IMR-90 (cell line): Measurements from ENCODE around the gene GALNT13. TPM values are rescaled to one million over a fixed set of nuclear protein-coding genes. Genes with fewer than 3 reads are reported as not detected.

Experiments
- ATAC-seq: fragments of 200-7000 bp; cut with Tn5 transposase; 2 replicates; pipeline ENCODE4 v1.9.1; 2020; ENCODE audit warnings: low read depth, mild to moderate bottlenecking, moderate library complexity
- BruUV-seq: library from RNA; stranded (reverse); fragments of 400-500 nt; replicated peaks from 2 replicates; lab custom pipeline; 2021; lab: Mats Ljungman, UMichigan
- CTCF ChIA-PET: fragments of 300-600 bp; formaldehyde crosslinking; extraction: SDS; loops from one replicate; lab custom pipeline; 2021; ENCODE audit warnings: antibody characterized with exemption; lab: Yijun Ruan, JAX
- POLR2A ChIA-PET: fragments of 300-600 bp; sonication (Branson Sonifier 250); formaldehyde crosslinking; loops from one replicate; lab custom pipeline; 2022; ENCODE audit warnings: antibody characterized with exemption; ENCODE audit not compliant: unreplicated experiment; lab: Charles Lee
- DNase-seq: peaks from one replicate; pipeline ENCODE4 v3.0.0; 2013
- H2AFZ ChIP-seq: replicated peaks from 2 replicates; pipeline ENCODE3; 2013; ENCODE audit warnings: low read length, mild to moderate bottlenecking; ENCODE audit not compliant: poor library complexity
- H2AK5ac ChIP-seq: 2 replicates; pipeline ENCODE4 v1.6.1; 2013; ENCODE audit warnings: low read depth, low read length, inconsistent platforms
- H2AK9ac ChIP-seq: replicated peaks from 2 replicates; pipeline ENCODE3; 2013; ENCODE audit warnings: mild to moderate bottlenecking, low read depth, low read length, moderate library complexity; ENCODE audit not compliant: poor library complexity
- H2BK120ac ChIP-seq: 2 replicates; pipeline ENCODE4 v1.6.1; 2013; ENCODE audit warnings: low read depth, low read length, inconsistent platforms
- H2BK15ac ChIP-seq: 3 replicates; pipeline ENCODE4 v1.6.1; 2013; ENCODE audit warnings: low read depth, low read length, inconsistent platforms
- H2BK20ac ChIP-seq: 2 replicates; pipeline ENCODE4 v1.6.1; 2013; ENCODE audit warnings: low read depth, mild to moderate bottlenecking, inconsistent platforms, low read length, moderate library complexity
- H2BK5ac ChIP-seq: 2 replicates; pipeline ENCODE4 v1.6.1; 2013; ENCODE audit warnings: mild to moderate bottlenecking, low read depth, low read length, inconsistent platforms; ENCODE audit not compliant: poor library complexity, severe bottlenecking
- H3K14ac ChIP-seq: replicated peaks from 2 replicates; pipeline ENCODE4 v1.6.1; 2013; ENCODE audit warnings: low read depth, low read length, inconsistent platforms
- H3K18ac ChIP-seq: 2 replicates; pipeline ENCODE4 v1.6.1; 2013; ENCODE audit warnings: low read depth, low read length, control low read depth
- H3K23ac ChIP-seq: 2 replicates; pipeline ENCODE4 v1.6.1; 2013; ENCODE audit warnings: low read depth, low read length, inconsistent platforms
- H3K27ac ChIP-seq: 2 replicates; pipeline ENCODE4 v1.5.1; 2013; ENCODE audit warnings: mild to moderate bottlenecking, control low read depth, low read length; ENCODE audit not compliant: insufficient read depth
- H3K27me3 ChIP-seq: 2 replicates; pipeline ENCODE4 v1.6.1; 2013; ENCODE audit warnings: low read length; ENCODE audit not compliant: control insufficient read depth, insufficient read depth
- H3K36me3 ChIP-seq: 2 replicates; pipeline ENCODE4 v1.6.1; 2013; ENCODE audit warnings: low read length, mixed read lengths; ENCODE audit not compliant: control insufficient read depth, insufficient read depth
- H3K4ac ChIP-seq: 2 replicates; pipeline ENCODE4 v1.6.1; 2013; ENCODE audit warnings: low read depth, low read length, inconsistent platforms
- H3K4me1 ChIP-seq: 2 replicates; pipeline ENCODE4 v1.6.1; 2013; ENCODE audit warnings: low read length, mixed read lengths; ENCODE audit not compliant: control insufficient read depth, insufficient read depth
- H3K4me2 ChIP-seq: 2 replicates; pipeline ENCODE4 v1.6.1; 2013; ENCODE audit warnings: low read depth, mild to moderate bottlenecking, control low read depth, low read length, moderate library complexity
- H3K4me3 ChIP-seq: 2 replicates; pipeline ENCODE4 v1.5.1; 2013; ENCODE audit warnings: low read depth, mild to moderate bottlenecking, control low read depth, low read length, moderate library complexity; ENCODE audit not compliant: insufficient read depth
- H3K56ac ChIP-seq: 2 replicates; pipeline ENCODE4 v1.6.1; 2013; ENCODE audit warnings: low read length, inconsistent platforms; ENCODE audit not compliant: insufficient read depth; ENCODE audit errors: extremely low read depth
- H3K79me1 ChIP-seq, 2 experiments: 2 replicates each; pipeline ENCODE4 v1.6.1; 2013; ENCODE audit warnings: low read length in 2 of 2, inconsistent platforms in 1 of 2, low read depth in 1 of 2
- H3K9ac ChIP-seq: 2 replicates; pipeline ENCODE4 v1.6.1; 2013; ENCODE audit warnings: low read depth, low read length, control low read depth
- H3K9me1 ChIP-seq: 2 replicates; pipeline ENCODE4 v1.6.1; 2013; ENCODE audit warnings: low read length, inconsistent platforms; ENCODE audit not compliant: insufficient read depth
- H3K9me3 ChIP-seq: 2 replicates; pipeline ENCODE4 v1.6.1; 2013; ENCODE audit warnings: low read length; ENCODE audit not compliant: control insufficient read depth, insufficient read depth
- H4K20me1 ChIP-seq: 2 replicates; pipeline ENCODE4 v1.6.1; 2013; ENCODE audit warnings: low read length, inconsistent platforms; ENCODE audit not compliant: insufficient read depth
- H4K5ac ChIP-seq: 2 replicates; pipeline ENCODE4 v1.6.1; 2013; ENCODE audit warnings: mild to moderate bottlenecking, low read depth, low read length, control low read depth
- H4K8ac ChIP-seq, 2 experiments: 2 replicates each; pipeline ENCODE4 v1.6.1; 2013; ENCODE audit warnings: low read depth in 2 of 2, low read length in 2 of 2, control low read depth in 1 of 2, inconsistent platforms in 1 of 2
- H4K91ac ChIP-seq: 2 replicates; pipeline ENCODE4 v1.6.1; 2013; ENCODE audit warnings: low read depth, low read length, inconsistent platforms; ENCODE audit not compliant: insufficient read depth
- BHLHE40 ChIP-seq: fragments of 150-350 bp; IDR thresholded peaks from 2 replicates; pipeline ENCODE4 v1.6.1; 2016; ENCODE audit warnings: mild to moderate bottlenecking, low read depth, low read length
- CEBPB ChIP-seq: IDR thresholded peaks from 2 replicates; pipeline ENCODE4 v1.6.1; 2012; ENCODE audit warnings: low read depth, low read length, improper control_type of control experiment
- CHD1 ChIP-seq: IDR thresholded peaks from 2 replicates; pipeline ENCODE4 v1.6.1; 2012; ENCODE audit warnings: low read depth, low read length, improper control_type of control experiment
- FOS ChIP-seq: fragments of 150-350 bp; IDR thresholded peaks from 2 replicates; pipeline ENCODE4 v1.6.1; 2016; ENCODE audit warnings: low read depth, low read length
- MAFK ChIP-seq: IDR thresholded peaks from 2 replicates; pipeline ENCODE4 v1.6.1; 2012; ENCODE audit warnings: low read depth, low read length, improper control_type of control experiment
- MAZ ChIP-seq: IDR thresholded peaks from 2 replicates; pipeline ENCODE4 v1.6.1; 2012; ENCODE audit warnings: low read depth, mild to moderate bottlenecking, low read length, improper control_type of control experiment, moderate library complexity, borderline replicate concordance
- MXI1 ChIP-seq: IDR thresholded peaks from 2 replicates; pipeline ENCODE4 v1.6.1; 2012; ENCODE audit warnings: low read depth, mild to moderate bottlenecking, low read length, moderate library complexity, borderline replicate concordance
- NFE2L2 ChIP-seq: fragments of 150-350 bp; IDR thresholded peaks from 2 replicates; pipeline ENCODE4 v1.6.1; 2016; ENCODE audit warnings: low read depth, mild to moderate bottlenecking, low read length
- POLR2A ChIP-seq: IDR thresholded peaks from 2 replicates; pipeline ENCODE4 v1.6.1; 2012; ENCODE audit warnings: mild to moderate bottlenecking, low read depth, low read length
- RAD21 ChIP-seq: IDR thresholded peaks from 2 replicates; pipeline ENCODE4 v1.6.1; 2012; ENCODE audit warnings: low read length, improper control_type of control experiment
- RCOR1 ChIP-seq: IDR thresholded peaks from 2 replicates; pipeline ENCODE4 v1.6.1; 2012; ENCODE audit warnings: mild to moderate bottlenecking, low read length, improper control_type of control experiment; ENCODE audit not compliant: insufficient replicate concordance
- RFX5 ChIP-seq: IDR thresholded peaks from 2 replicates; pipeline ENCODE4 v1.8.0; 2012; ENCODE audit warnings: low read depth, mild to moderate bottlenecking, low read length, moderate library complexity
- SMC3 ChIP-seq: fragments of 150-350 bp; IDR thresholded peaks from 2 replicates; pipeline ENCODE4 v1.6.1; 2016; ENCODE audit warnings: low read depth, mild to moderate bottlenecking, antibody characterized with exemption, low read length, moderate library complexity
- WGBS, 2 experiments: methylation state at CpG; one replicate each; pipeline versions ENCODE4 v1.1.5 to v1.1.7; 2013; ENCODE audit warnings: missing lambda C conversion rate in 2 of 2; ENCODE audit not compliant: insufficient read length in 1 of 2; ENCODE audit errors: extremely low coverage in 2 of 2; 5-methylcytosine and 5-hydroxymethylcytosine counted together
- dilution Hi-C: fragments of 300-500 bp; cut with HindIII; formaldehyde crosslinking; loops from one replicate; pipeline ENCODE4 v1.14.3; 2018; ENCODE audit warnings: low sequenced_read_pairs; ENCODE audit not compliant: unreplicated experiment
- in situ Hi-C: fragments of 300-500 bp; cut with MboI; formaldehyde crosslinking; loops from 3 replicates; pipeline ENCODE4 v1.14.3; 2019; ENCODE audit warnings: low sequenced_read_pairs, inconsistent platforms, mixed read lengths
- intact Hi-C: fragments of 100-400 bp; cut with micrococcal nuclease; formaldehyde crosslinking; loops from 2 replicates; pipeline ENCODE4 v1.10.0; 2022
- polyA plus RNA-seq, 3 experiments: library from polyadenylated mRNA; depleted of rRNA; stranded (reverse); fragments of >200 nt; gene quantifications; 2 replicates each; pipeline ENCODE4 v1.2.3, GENCODE V29; 2012; ENCODE audit warnings: low replicate concordance in 1 of 3
- total RNA-seq: library from RNA; depleted of rRNA; stranded (reverse); fragments of >200 nt; gene quantifications from 2 replicates; pipeline ENCODE4 v1.2.3, GENCODE V29; 2012
- TF ChIP-seq, protein P1 (sequence below): conservative IDR thresholded peaks from 2 replicates; pipeline ENCODE4 v1.5.1; 2012; ENCODE audit warnings: mild to moderate bottlenecking, low read depth, low read length, improper control_type of control experiment
- TF ChIP-seq, protein P2 (sequence below): fragments of 150-350 bp; IDR thresholded peaks from 2 replicates; pipeline ENCODE4 v1.6.1; 2017; ENCODE audit warnings: mild to moderate bottlenecking, antibody characterized with exemption, low read length, low read depth
- TF ChIP-seq, protein P3 (sequence below): fragments of 150-350 bp; IDR thresholded peaks from 2 replicates; pipeline ENCODE4 v1.6.1; 2016; ENCODE audit warnings: low read depth, mild to moderate bottlenecking, low read length, moderate library complexity, borderline replicate concordance

The GALNT13 gene
- total and polyA plus RNA-seq, 2 of the 4 experiments (the other 2 are of a cell fraction), result 0.03 TPM; not detected in 1

DNA sequence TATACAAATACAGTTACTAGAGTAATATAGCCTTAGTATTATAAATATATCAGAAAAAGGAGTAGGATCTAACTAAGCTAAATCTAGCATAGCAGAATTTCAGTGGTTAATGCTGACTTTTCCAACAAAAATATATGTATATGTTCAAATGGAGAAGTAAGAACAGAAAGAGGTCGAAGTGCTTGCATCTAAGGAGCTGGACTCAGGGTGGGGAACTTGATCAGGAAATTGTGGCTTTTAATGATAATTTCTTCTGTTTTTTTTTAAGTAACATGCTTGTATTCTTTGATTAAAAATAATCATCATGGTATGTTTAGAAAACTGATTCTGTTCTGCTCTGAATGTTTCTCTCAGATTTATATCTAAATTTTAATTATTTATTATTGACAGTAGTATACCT lies 327.1 kb downstream of the GALNT13 start:
- Histone ChIP-seq H3K4me3 (no peak overlapping the region), H3K27me3 (no peaks in the 10 kb centered on the region)

More for the DNA sequence above, 327.1 kb downstream of the GALNT13 start:
- Histone ChIP-seq H3K27ac (no peak overlapping the region), H4K8ac (no peak overlapping the region), H2BK120ac (no peak overlapping the region), H3K18ac (no peak overlapping the region), H4K5ac (no peak overlapping the region), H3K9me1 (no peaks in the 10 kb centered on the region), H3K14ac (no peak overlapping the region), H3K9me3 (no peaks in the 10 kb centered on the region), H4K20me1 (no peaks in the 10 kb centered on the region), H3K79me1 (no peaks in the 10 kb centered on the region), H2AFZ (no peak overlapping the region), H3K36me3 (no peaks in the 10 kb centered on the region), H3K9ac (no peak overlapping the region), H2BK5ac (no peak overlapping the region), H3K4me2 (no peak overlapping the region), H3K23ac (no peak overlapping the region), H2AK9ac (no peak overlapping the region), H2AK5ac (no peak overlapping the region), H2BK20ac (no peak overlapping the region), H3K56ac (no peak overlapping the region), H2BK15ac (no peak overlapping the region), H4K91ac (no peak overlapping the region), H3K4me1 (no peaks in the 10 kb centered on the region), H3K4ac (no peak overlapping the region)
- no CpG with 5 or more reads among the region's 1 CpG for WGBS, 2 experiments
- ATAC-seq (no peak), DNase-seq (no peak)
- CTCF ChIA-PET, result no interaction called here
- in situ Hi-C loops, result no loop called here
- dilution Hi-C loops, result no loop called here
- intact Hi-C loops, result no loop called here
- no TSS peak for BruUV-seq
- POLR2A ChIA-PET, result no interaction called here
- TF ChIP-seq BHLHE40, result no peak
- TF ChIP-seq, protein P1, sequence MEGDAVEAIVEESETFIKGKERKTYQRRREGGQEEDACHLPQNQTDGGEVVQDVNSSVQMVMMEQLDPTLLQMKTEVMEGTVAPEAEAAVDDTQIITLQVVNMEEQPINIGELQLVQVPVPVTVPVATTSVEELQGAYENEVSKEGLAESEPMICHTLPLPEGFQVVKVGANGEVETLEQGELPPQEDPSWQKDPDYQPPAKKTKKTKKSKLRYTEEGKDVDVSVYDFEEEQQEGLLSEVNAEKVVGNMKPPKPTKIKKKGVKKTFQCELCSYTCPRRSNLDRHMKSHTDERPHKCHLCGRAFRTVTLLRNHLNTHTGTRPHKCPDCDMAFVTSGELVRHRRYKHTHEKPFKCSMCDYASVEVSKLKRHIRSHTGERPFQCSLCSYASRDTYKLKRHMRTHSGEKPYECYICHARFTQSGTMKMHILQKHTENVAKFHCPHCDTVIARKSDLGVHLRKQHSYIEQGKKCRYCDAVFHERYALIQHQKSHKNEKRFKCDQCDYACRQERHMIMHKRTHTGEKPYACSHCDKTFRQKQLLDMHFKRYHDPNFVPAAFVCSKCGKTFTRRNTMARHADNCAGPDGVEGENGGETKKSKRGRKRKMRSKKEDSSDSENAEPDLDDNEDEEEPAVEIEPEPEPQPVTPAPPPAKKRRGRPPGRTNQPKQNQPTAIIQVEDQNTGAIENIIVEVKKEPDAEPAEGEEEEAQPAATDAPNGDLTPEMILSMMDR, result no peak
- TF ChIP-seq POLR2A, result no peak
- TF ChIP-seq SMC3, result no peak
- no peak for TF ChIP-seq FOS
- TF ChIP-seq, protein P2, sequence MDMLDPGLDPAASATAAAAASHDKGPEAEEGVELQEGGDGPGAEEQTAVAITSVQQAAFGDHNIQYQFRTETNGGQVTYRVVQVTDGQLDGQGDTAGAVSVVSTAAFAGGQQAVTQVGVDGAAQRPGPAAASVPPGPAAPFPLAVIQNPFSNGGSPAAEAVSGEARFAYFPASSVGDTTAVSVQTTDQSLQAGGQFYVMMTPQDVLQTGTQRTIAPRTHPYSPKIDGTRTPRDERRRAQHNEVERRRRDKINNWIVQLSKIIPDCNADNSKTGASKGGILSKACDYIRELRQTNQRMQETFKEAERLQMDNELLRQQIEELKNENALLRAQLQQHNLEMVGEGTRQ, result no peak
- no peak for TF ChIP-seq CHD1
- no peak for TF ChIP-seq NFE2L2
- TF ChIP-seq MAZ, result no peak
- no peak for TF ChIP-seq RFX5
- no peak for TF ChIP-seq MAFK
- TF ChIP-seq RCOR1, result no peak
- TF ChIP-seq RAD21, result no peak
- no peak for TF ChIP-seq CEBPB
- no peak for TF ChIP-seq MXI1
- TF ChIP-seq, protein P3, sequence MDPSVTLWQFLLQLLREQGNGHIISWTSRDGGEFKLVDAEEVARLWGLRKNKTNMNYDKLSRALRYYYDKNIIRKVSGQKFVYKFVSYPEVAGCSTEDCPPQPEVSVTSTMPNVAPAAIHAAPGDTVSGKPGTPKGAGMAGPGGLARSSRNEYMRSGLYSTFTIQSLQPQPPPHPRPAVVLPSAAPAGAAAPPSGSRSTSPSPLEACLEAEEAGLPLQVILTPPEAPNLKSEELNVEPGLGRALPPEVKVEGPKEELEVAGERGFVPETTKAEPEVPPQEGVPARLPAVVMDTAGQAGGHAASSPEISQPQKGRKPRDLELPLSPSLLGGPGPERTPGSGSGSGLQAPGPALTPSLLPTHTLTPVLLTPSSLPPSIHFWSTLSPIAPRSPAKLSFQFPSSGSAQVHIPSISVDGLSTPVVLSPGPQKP, result no peak
